GM18505 (cell line): ENCODE results near the gene NUDT2.

Experiments
- ATAC-seq: cut with Tn5 transposase; IDR thresholded peaks from one replicate; pipeline ENCODE4 v1.9.1; 2021; ENCODE audit not compliant: unreplicated experiment
- POLR2A ChIP-seq: IDR thresholded peaks from 4 replicates; pipeline ENCODE4 v1.6.1; 2011; ENCODE audit warnings: borderline replicate concordance; ENCODE audit not compliant: insufficient read depth, insufficient read length; ENCODE audit errors: extremely low read depth

NUDT2 gene

DNA sequence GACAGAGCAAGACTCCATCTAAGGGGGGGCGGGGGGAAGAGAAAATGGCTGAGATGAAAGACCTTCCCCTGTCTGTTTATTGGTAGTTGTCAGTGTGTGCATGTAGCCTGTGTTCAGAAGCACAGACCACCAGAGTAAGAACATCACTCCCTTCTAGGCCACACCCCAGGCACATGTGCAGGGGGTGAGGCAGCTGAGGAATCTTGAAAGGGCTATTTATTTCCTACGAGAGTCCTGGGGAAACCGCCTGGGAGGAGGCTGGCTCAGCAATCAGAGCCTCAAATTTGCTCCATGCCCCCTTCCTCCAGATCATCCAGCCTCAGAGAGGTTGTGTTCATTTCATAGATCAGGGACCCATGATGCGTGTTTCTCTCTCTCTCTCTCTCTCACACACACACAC is 40.3 kb downstream of the NUDT2 start:
- ATAC-seq: no peak
- no peak for TF ChIP-seq POLR2A

DNA sequence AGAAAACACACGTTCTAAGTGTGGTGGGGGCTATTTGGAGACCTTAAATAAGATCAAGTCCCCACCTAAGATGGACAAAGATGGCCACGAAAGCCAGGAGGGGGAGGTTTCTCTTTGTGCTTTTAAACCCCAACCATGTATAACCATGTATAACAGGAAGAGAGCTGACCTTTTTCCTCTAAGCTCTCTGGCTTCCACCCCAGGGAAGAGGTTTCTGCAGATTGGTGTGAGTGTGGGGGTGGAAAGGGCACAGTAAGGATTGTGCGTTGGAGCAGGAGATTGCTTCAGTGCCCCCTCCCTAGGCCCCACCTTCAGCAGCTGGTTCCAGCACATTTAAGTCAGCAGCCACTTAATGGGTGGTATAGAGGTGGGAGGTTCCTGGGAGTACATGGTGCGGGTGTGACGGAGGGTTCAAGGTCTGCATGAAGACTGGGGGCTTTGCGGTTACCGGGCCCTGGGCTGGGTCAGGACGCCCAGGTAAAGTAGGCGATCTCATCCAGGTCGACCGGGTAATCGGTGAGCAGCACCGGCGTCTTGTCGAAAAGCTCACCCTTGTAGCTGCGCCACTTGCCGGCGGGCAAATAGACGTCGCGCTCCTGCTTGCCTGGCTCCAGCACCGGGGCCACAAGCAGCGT is 41.1 kb downstream of the NUDT2 start:
- no peak for TF ChIP-seq POLR2A
- ATAC-seq: no peak

DNA sequence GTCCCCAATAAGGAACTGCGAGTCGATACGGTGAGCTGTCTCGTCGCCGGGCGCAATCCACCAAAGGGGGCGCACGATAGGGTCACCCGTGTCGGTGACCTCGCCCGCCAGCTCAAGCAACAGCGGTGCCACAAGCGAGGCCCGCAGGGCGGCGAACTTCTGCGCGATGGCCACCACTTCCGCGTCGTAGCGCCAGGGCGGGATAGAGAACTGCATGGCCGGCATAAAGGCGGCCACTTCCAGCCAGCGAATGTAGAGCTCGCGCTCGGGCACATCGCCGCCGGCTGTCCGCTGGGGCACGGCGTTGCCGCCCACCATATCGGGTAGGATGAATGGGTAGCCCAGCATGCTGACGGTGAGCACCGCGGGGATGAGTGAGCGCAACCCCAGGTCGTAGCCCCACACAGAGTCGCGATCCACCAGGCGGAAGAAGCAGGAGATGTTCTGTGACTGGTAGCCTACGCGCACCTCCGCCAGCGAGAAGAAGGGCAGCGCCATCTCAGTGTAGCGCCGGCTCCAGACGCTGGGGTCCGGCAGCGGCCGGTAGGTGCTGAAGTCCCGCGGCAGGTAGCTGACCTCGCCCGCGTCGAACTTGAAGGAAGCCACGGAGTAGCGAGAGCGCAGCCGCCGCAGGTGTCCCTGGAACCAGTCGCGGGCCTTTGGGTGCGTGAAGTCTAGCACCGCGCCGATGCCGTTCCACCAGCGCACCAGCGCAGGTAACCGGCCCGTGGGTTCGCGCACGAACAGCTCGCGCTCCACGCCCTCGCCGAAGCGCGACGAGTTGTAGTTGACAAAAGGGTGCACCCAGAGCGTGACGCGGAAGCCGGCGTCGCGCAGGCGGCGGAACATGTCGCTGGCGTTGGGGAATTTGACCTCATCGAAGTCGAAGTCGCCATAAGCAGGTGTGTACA is 41.9 kb downstream of the NUDT2 start:
- ATAC-seq: no peak
- no peak for TF ChIP-seq POLR2A

GRCh38 chr9:34371886-34372466 is 42.6 kb downstream of the NUDT2 start:
- ATAC-seq: no peak
- TF ChIP-seq POLR2A: no peak

DNA sequence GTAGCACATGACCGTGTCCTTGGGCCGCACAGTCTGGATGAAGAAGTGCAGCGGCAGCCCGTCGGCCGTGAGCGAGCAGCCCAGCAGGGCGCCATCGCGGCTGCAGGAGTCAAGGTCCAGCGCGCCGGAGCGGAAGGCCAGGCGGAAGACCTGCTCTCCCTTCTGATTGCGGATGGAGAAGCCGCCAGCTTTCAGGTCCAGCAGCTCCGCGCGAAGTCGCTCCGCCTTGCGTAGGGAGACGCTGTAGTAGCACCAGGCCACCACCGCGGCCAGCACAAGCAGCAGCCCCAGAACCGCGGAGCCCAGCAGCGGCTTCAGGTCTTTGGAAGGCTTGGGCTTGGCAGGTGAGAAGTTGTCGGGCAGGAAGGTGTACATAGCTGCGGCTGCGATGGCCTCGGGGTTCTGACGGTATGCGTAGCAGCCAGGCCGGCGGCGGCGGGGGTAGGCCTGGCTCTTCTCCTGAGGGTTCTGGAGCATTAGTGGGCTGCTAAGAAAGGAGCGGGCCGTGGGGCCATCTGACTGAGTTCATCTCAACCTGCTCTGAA is 43.2 kb downstream of the NUDT2 start:
- no peak for TF ChIP-seq POLR2A

GRCh38 chr9:34373749-34374148 is 44.4 kb downstream of the NUDT2 start:
- no peak for ATAC-seq
- no peak for TF ChIP-seq POLR2A

More for the DNA sequence above, 43.2 kb downstream of the NUDT2 start:
- ATAC-seq: no peak

DNA sequence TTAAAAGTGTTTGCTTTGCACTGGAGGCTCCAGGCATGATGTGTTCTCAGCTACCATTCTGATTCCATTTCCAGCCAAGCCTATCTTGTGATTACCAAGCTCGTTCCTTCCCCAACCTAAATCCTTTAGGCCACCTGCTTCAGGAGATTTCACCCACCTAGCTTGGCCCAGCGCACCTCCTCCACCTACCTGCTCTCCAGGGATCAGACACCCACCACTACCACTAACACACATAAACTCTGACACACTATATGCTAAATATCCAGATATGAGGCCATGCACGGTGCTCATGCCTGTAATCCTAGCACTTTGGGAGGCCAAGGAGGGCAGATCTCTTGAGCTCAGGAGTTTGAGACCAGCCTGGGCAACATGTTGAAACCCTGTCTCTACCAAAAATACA is 45.0 kb downstream of the NUDT2 start:
- no peak for TF ChIP-seq POLR2A
- ATAC-seq: no peak

GRCh38 chr9:34374905-34375552 is 45.7 kb downstream of the NUDT2 start:
- TF ChIP-seq POLR2A: no peak
- ATAC-seq: no peak

GRCh38 chr9:34375901-34376595 is 46.7 kb downstream of the NUDT2 start:
- TF ChIP-seq POLR2A: no peak
- no peak for ATAC-seq

DNA sequence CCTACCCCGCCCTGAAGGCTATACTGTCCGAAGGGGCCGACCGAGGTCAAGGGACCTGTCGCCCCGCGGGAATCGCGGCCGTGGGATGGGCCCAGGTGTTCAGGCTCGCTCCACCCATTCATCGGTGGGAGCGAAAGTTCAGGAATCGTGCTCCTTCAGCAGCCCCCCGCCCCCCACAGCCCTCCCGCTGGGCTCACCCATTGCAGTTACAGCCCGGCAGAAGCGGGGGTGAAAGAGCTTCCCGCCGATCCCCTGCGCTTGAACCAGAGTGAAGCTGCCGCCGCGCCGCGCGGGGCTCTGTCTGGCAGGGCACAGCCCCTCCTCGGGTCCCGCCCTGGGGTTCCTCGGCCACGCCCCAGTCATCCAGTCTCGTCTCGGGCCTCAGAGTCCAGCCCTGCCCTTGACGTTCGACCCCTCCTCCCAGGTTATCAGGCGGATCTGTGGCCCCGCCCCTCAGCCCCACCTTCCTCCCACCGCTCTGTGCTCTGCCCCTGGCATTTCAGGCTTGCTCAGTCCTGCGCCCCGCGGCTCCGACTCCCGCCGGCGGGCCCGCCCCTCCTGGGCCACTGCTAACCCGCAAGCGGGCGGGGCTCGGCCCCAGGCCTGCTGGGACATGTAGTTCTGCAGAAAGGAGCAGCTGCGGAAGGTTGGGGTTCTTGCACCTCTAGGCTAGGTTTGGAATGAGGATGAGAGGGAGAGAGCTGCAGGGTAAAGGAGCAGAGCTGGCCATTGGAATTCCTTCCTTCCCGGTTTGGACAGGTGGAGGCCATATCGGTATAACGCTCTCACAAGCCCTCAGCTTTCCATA is 47.4 kb downstream of the NUDT2 start, which contains the start of gene MYORG:
MYORG (minus strand) TSS at position 303 of the 808 bp plus-strand sequence. CDS start 3,955 bp downstream, outside the sequence.
- no peak for TF ChIP-seq POLR2A
- ATAC-seq: peak; percentile 82

GRCh38 chr9:34377404-34377746 is 48.0 kb downstream of the NUDT2 start:
- no peak for TF ChIP-seq POLR2A
- no peak for ATAC-seq
